ENCODE data around the gene MLLT1.

DNA sequence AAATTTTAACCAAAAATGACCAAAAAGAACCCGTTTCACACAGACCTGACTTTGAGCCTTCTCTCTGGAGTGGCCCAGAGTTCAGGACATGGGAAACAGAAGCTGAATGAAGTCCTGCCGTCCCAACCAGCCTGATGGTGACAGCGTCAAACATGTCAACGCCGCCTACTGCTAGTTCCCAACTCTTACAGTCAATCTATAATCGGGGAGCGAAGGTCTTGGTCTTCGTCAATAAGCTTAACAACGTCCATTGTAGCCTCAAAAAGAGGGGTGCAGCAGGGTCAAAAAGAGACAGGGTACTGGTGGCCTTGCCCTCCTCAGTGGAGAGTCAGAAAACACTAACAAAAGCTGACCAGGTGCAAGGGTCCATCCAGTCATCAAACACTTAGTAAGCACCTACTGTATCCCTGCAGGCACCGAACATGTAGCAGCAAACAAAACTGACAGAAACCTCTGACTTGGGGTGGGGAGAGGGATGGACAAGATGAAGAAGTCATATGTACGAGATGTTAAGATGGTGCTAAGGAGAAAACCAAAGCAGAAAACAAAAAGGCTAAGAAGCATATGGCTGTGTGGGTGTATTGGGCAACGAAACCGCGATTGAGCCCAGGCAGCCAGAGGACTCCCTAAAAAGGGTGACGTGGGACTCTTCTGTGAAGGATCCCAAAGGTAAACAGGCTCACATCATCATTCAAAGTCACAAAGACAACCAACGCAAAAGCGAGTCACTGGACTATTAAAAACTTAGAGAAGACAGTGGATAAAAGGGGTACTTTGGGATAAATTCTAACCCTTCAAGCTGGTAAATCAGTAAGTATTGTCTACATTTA lies 12.0 kb downstream of the MLLT1 start:
- no peak for TF ChIP-seq FOXP2 (optimal IDR thresholded peaks at IDR 0.05; ENCODE audit: borderline replicate concordance, extremely low read depth, extremely low read length, insufficient read depth)
- TF ChIP-seq TAF1 (IDR thresholded peaks at IDR 0.05; ENCODE audit: borderline replicate concordance, insufficient read depth, low read length): no peak
